Gastroesophageal sphincter (tissue), 4 donors: ENCODE results near the gene PLA2G4D. TPM values are rescaled to one million over a fixed set of nuclear protein-coding genes. Genes with fewer than 3 reads are reported as not detected.

Source experiments
- ATAC-seq: fragments of 150-250 bp; one replicate; pipeline ENCODE4 v1.9.1; 2016; ENCODE audit warnings: mild to moderate bottlenecking, moderate library complexity
- H3K27ac ChIP-seq, 4 donors: fragments of 200-600 bp; sonication (generic) in 3 of 4; 1 replicate in 3 of 4; 2 replicates in 1 of 4; pipeline ENCODE4 v1.5.1; 2016 to 2019
- H3K27me3 ChIP-seq: fragments of 200-600 bp; sonication (generic); one replicate; pipeline ENCODE4 v1.5.1; 2019
- H3K36me3 ChIP-seq, 2 donors: fragments of 200-600 bp; sonication (generic); one replicate each; pipeline ENCODE4 v1.5.1; 2019; ENCODE audit warnings: control low read depth in 1 of 2
- H3K4me1 ChIP-seq, 3 donors: fragments of 200-600 bp; sonication (generic); 1 replicate in 2 of 3; 2 replicates in 1 of 3; pipeline ENCODE4 v1.5.1; 2016 to 2019; ENCODE audit warnings: control low read depth in 2 of 3
- H3K4me3 ChIP-seq, 2 donors: fragments of 200-600 bp; sonication (generic); one replicate each; pipeline ENCODE4 v1.5.1; 2019; ENCODE audit warnings: mild to moderate bottlenecking in 1 of 2, moderate library complexity in 1 of 2
- H3K9me3 ChIP-seq, 3 donors: fragments of 200-600 bp; sonication (generic); one replicate each; pipeline ENCODE4 v1.5.1; 2017 to 2019; ENCODE audit warnings: control low read depth in 2 of 3
- EP300 ChIP-seq: sonication (generic); formaldehyde crosslinking; IDR thresholded peaks from one replicate; pipeline ENCODE4 v1.6.1; 2017; ENCODE audit warnings: antibody characterized with exemption, mild to moderate bottlenecking
- POLR2A ChIP-seq, 2 donors: fragments of 450-650 bp; IDR thresholded peaks; one replicate each; pipeline ENCODE4 v1.6.1; 2017; ENCODE audit warnings: antibody characterized with exemption in 2 of 2, mild to moderate bottlenecking in 2 of 2, moderate library complexity in 1 of 2
- POLR2AphosphoS5 ChIP-seq: sonication (generic); formaldehyde crosslinking; IDR thresholded peaks from one replicate; pipeline ENCODE4 v1.6.1; 2017; ENCODE audit warnings: antibody characterized with exemption
- WGBS, 2 donors: methylation state at CpG; one replicate each; pipeline ENCODE4 v1.1.5; 2018; ENCODE audit warnings: low coverage in 1 of 2; 5-methylcytosine and 5-hydroxymethylcytosine counted together
- total RNA-seq, 4 donors: library from RNA; depleted of rRNA; stranded (reverse); fragments of >200 nt; gene quantifications; one replicate each; pipeline ENCODE4 v1.1.0, GENCODE V29; 2016
- TF ChIP-seq, protein P1 (sequence below), 4 experiments: fragments of 200-600 bp in 2 of 4; fragments of 450-650 bp in 2 of 4; sonication (generic) in 1 of 4; IDR thresholded peaks; one replicate each; pipeline ENCODE4 v1.5.1; 2017 to 2019; ENCODE audit warnings: antibody characterized with exemption in 4 of 4, mild to moderate bottlenecking in 2 of 4, moderate library complexity in 2 of 4

Gene PLA2G4D
- total RNA-seq, 4 donors from 2014 or later = not detected

DNA sequence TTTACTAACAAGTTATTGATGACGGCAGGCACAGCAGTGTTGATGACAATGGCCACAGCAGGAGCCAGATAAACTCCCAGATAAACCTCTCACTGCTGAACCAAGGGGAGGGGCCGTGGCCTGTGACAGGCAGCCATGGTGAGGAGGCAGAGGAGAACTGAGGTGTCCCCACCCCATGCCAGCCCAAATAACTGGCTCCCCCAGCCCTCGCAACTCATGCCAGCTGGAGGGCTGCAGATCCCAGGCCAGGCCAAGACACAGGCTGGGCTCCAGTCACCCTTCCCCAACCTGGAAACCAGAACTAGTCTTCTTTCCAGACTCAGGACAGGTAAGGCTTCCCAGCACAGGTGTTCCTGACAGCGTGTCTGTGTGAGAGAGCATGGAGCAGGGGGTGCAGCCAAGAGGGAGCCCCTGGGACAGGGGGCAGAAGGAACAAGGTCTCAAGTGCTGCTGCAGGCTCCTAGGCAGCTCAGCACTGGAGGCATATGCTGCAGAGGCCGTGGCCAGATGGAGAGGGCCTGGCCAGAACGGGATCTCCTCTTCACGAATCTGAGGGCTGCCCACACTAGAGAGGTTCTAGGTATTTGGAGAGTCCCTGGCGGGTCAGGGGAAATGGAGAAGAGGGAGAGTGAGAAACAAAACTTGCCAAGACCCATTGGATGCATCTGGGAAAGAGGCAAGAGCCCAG is 46.2 kb upstream of the PLA2G4D start:
- TF ChIP-seq, protein P1, sequence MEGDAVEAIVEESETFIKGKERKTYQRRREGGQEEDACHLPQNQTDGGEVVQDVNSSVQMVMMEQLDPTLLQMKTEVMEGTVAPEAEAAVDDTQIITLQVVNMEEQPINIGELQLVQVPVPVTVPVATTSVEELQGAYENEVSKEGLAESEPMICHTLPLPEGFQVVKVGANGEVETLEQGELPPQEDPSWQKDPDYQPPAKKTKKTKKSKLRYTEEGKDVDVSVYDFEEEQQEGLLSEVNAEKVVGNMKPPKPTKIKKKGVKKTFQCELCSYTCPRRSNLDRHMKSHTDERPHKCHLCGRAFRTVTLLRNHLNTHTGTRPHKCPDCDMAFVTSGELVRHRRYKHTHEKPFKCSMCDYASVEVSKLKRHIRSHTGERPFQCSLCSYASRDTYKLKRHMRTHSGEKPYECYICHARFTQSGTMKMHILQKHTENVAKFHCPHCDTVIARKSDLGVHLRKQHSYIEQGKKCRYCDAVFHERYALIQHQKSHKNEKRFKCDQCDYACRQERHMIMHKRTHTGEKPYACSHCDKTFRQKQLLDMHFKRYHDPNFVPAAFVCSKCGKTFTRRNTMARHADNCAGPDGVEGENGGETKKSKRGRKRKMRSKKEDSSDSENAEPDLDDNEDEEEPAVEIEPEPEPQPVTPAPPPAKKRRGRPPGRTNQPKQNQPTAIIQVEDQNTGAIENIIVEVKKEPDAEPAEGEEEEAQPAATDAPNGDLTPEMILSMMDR (IDR thresholded peaks at IDR 0.05) = no peak
- TF ChIP-seq POLR2AphosphoS5 = no peak
- WGBS, 2 donors = 53 to 81% methylated on average over 2 to 3 of the region's 8 CpGs
- no peaks in the 10 kb centered on the region for H3K36me3 ChIP-seq
- H3K9me3 ChIP-seq = no peaks in the 10 kb centered on the region
- H3K4me3 ChIP-seq = no peak overlapping the region
- H3K4me1 ChIP-seq = no peaks in the 10 kb centered on the region
- H3K27ac ChIP-seq = no peak overlapping the region
- ATAC-seq = no peak
- peaks cover 16% of the 10 kb centered on the region for H3K27me3 ChIP-seq

DNA sequence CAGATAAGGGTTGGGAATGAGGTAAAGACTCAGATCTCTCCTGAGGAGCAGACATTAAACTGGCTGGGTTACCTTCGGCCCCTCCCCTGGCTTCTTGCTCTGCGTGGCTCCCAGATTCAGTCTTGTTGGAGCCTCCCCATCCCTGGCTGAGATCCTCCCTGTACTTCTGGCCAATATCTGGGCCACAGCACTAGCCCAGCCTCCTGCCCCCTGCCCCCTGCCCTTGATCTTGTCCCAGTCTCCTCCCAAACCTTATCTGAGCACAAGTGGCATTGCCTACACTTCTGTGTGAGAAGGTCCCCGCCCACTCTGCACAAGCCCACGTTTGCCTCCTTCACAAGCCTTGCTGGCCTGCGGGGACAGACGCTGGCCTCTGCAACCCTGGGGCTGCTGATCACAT is 45.2 kb upstream of the PLA2G4D start:
- TF ChIP-seq EP300 = no peak
- no peak for TF ChIP-seq POLR2AphosphoS5
- TF ChIP-seq POLR2A (IDR thresholded peaks at IDR 0.05) = no peak
- TF ChIP-seq, protein P1 (IDR thresholded peaks at IDR 0.05) = no peak
- Histone ChIP-seq H3K9me3 (no peaks in the 10 kb centered on the region), H3K27me3 (peaks cover 6% of the 10 kb centered on the region), H3K4me1 (no peaks in the 10 kb centered on the region), H3K27ac (no peak overlapping the region), H3K36me3 (no peaks in the 10 kb centered on the region), H3K4me3 (no peak overlapping the region)
- ATAC-seq = no peak
- 62 to 70% methylated on average over 4 to 5 of the region's 6 CpGs for WGBS, 2 donors

DNA sequence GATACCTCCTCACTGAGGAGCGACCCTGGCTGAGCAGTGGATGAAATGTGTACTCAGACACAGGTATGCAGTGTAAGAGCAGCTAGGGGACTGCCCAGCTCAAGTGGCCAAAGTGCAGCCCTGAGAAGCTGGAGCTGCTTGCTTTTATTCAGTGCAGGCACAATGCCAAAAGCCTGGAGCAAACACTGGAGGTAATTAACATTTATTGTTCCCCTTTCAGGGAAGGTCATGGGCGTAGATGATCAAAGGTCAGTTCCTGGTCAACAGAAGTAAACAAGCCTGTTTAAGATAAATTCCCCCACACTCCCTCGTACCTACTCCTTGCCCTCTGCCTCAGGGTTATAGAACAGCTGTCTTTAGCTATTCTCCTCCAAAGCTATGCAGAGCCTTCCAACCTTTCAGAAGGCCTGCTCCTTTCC is 44.6 kb upstream of the PLA2G4D start:
- Histone ChIP-seq H3K27ac (no peak overlapping the region), H3K36me3 (no peaks in the 10 kb centered on the region), H3K27me3 (peaks cover 1% of the 10 kb centered on the region), H3K4me1 (no peaks in the 10 kb centered on the region), H3K4me3 (no peak overlapping the region), H3K9me3 (no peaks in the 10 kb centered on the region)
- 58 to 75% methylated on average over 2 to 3 of the region's 3 CpGs for WGBS, 2 donors
- TF ChIP-seq POLR2A (IDR thresholded peaks at IDR 0.05) = no peak
- no peak for ATAC-seq

DNA sequence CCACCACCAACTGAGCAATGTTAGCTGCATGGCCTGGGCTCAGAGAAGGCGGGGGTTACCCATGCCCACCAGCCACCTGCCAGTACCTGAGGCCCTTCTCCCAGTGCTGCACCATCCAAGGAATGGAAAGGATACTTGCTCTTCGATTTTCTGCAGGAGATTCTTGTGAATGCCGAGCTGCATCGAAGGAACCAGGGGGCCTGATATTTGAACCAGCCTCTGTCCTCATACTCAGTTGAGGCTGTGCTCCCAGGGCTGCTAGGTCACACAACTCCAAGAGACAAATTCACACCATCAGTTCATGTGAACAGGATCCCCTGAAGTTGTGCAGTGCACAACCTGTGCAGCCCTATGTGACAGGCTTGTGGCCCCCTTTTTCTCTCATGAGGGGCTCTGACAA is 44.0 kb upstream of the PLA2G4D start:
- Histone ChIP-seq H3K9me3 (no peaks in the 10 kb centered on the region), H3K4me1 (no peaks in the 10 kb centered on the region), H3K27me3 (no peaks in the 10 kb centered on the region), H3K4me3 (no peak overlapping the region), H3K36me3 (no peaks in the 10 kb centered on the region), H3K27ac (no peak overlapping the region)
- WGBS, 2 donors = 100% methylated on average over 3 of the region's 4 CpGs; no CpG with 5 or more reads in 1 of the 2 donors
- no peak for ATAC-seq
- TF ChIP-seq EP300 (no peak), POLR2AphosphoS5 (no peak), POLR2A (IDR thresholded peaks at IDR 0.05) (no peak)
- TF ChIP-seq, protein P1 (IDR thresholded peaks at IDR 0.05) = no peak

DNA sequence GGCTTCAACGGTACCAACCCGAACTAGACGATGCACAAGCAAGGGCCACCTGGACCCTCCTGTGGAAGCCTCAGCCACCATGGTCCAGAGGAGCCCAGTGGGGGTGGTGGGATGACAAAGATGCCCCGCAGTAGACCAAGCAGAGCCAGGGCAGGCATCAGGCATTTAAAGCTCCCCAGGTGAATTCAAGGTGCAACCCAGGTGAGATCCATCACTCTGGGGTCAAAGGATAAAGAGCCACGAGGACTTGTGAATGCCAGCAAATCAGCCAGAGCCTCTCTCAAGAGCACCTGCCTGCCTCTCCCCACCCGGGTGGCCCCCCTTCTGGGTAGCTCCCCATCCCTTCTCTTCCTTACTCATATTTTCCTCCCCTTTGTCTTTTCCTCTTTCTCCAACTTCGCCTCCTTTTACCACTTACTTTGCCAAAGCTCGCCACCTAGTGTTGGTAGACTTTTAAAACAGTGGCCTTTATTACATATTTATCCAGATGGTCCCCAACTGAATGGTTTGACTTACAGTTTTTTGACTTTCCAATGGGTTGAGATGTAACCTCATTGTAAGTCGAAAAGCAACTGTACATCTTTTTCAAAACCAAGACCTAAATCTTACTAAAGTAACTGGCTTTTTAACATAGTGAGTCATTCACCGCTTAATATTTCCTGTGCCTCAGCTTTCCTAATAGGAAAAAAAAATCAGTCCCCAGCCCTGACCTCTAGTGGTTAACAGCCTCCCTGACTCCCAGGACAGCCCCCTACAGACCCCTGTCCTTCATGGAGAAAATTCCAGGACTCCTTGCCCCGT is 43.3 kb upstream of the PLA2G4D start:
- Histone ChIP-seq H3K27me3 (no peaks in the 10 kb centered on the region), H3K27ac (no peak overlapping the region), H3K9me3 (no peaks in the 10 kb centered on the region), H3K4me1 (no peaks in the 10 kb centered on the region), H3K36me3 (no peaks in the 10 kb centered on the region), H3K4me3 (no peak overlapping the region)
- WGBS, 2 donors = 30 to 57% methylated on average over 8 of the region's 11 CpGs
- ATAC-seq = no peak
- TF ChIP-seq, protein P1 (IDR thresholded peaks at IDR 0.05) = peak in 3 of 4 experiments; percentile 38 to 52 (median 50)
- TF ChIP-seq POLR2A (IDR thresholded peaks at IDR 0.05) = no peak
